Chondrocyte (in vitro differentiated cells): Measurements from ENCODE around the gene OR4M1. TPM values are rescaled to one million over a fixed set of nuclear protein-coding genes. Genes with fewer than 3 reads are reported as not detected.
"Not testable (repeated sequence)": the region's sequence is repeated elsewhere in the genome, so short reads cannot be mapped to it uniquely, and the experiment has no call there.

Source experiments
- DNase-seq: peaks from one replicate; pipeline ENCODE4 v3.0.0; 2021; ENCODE audit warnings: mixed read lengths, low spot score
- H3K27ac Mint-ChIP-seq: one replicate; pipeline ENCODE4 v1.8.0; 2021; ENCODE audit warnings: mild to moderate bottlenecking, moderate library complexity, mixed read lengths; ENCODE audit not compliant: unreplicated experiment
- H3K27me3 Mint-ChIP-seq: 2 replicates; pipeline ENCODE4 v1.8.0; 2021; ENCODE audit warnings: low read depth, mixed read lengths
- H3K36me3 Mint-ChIP-seq: 2 replicates; pipeline ENCODE4 v1.8.0; 2021; ENCODE audit warnings: low read depth, mixed read lengths
- H3K4me1 Mint-ChIP-seq: 2 replicates; pipeline ENCODE4 v1.8.0; 2021; ENCODE audit warnings: low read depth, mild to moderate bottlenecking, mixed read lengths
- H3K4me3 Mint-ChIP-seq: one replicate; pipeline ENCODE4 v1.8.0; 2021; ENCODE audit warnings: mild to moderate bottlenecking, moderate library complexity, mixed read lengths; ENCODE audit not compliant: unreplicated experiment
- H3K9me3 Mint-ChIP-seq: 2 replicates; pipeline ENCODE4 v1.8.0; 2021; ENCODE audit warnings: low read depth, mixed read lengths
- long read RNA-seq: library from polyadenylated mRNA; stranded (forward); transcript quantifications from one replicate; pipeline ENCODE4 v2.0.0, GENCODE V29; 2021
- total RNA-seq: library from RNA; stranded (reverse); gene quantifications from 3 replicates; pipeline ENCODE4 v1.2.1, GENCODE V29; 2021
- TF ChIP-seq, protein P1 (sequence below): fragments of 200-600 bp; sonication (generic); IDR thresholded peaks from 2 replicates; pipeline ENCODE4 v1.5.0; 2021; ENCODE audit warnings: antibody characterized with exemption, mild to moderate bottlenecking, moderate library complexity

OR4M1 gene, protein sequence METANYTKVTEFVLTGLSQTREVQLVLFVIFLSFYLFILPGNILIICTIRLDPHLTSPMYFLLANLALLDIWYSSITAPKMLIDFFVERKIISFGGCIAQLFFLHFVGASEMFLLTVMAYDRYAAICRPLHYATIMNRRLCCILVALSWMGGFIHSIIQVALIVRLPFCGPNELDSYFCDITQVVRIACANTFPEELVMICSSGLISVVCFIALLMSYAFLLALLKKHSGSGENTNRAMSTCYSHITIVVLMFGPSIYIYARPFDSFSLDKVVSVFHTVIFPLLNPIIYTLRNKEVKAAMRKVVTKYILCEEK
- total RNA-seq: not detected in 3 replicates
- long read RNA-seq: 0 reads

DNA sequence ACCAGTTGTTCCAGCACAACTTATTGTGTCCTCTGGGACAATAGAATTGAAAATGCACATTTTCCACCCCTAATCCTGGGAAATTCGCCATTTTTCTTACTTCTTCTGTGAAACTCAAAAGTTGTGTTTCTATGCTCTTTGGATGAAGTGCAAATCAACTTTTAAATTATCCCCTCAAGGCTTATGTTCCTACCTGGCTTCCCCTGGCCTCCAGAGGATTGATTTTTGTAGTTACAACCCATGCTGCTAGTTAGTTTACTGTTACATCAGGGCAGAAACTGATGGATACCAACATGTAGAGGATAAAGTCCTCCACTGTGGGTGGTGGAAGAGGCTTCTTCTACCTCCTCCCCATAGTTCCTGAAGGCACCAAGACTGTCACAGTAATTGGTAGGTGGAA lies at the start of gene OR4M1:
OR4M1 (plus strand) TSS at position 301 of the 400 bp plus-strand sequence. CDS start 6,819 bp downstream, outside the sequence.
- H3K9me3 Mint-ChIP-seq: peaks cover 74% of the 10 kb centered on the region
- not testable (repeated sequence) for H3K4me1 Mint-ChIP-seq, H3K36me3 Mint-ChIP-seq, H3K27ac Mint-ChIP-seq, H3K4me3 Mint-ChIP-seq, DNase-seq, H3K27me3 Mint-ChIP-seq

DNA sequence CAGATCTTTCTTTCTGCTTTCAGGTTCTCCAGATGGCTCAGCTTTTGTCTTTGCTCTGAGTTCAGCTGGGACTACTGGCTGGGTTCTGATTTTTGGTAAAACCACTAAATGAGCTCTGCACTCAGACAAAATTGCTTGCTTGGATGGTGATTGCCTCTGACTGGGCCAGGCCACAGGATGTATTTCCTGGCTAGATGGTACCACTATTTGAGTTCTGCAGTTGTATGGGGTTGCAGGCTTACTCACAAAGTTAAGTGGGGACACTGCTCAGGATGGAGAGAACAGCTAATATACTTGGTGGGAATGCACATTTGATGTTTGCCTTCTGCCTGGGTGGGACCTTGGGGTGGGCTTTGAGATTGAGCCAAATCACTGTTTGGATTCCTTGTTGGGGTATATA lies 43.9 kb upstream of the OR4M1 start:
- Mint-ChIP-seq H3K27ac (no peak overlapping the region), H3K9me3 (peaks cover 30% of the 10 kb centered on the region), H3K36me3 (no peaks in the 10 kb centered on the region), H3K4me3 (no peak overlapping the region), H3K27me3 (no peaks in the 10 kb centered on the region), H3K4me1 (no peaks in the 10 kb centered on the region)
- TF ChIP-seq, protein P1, sequence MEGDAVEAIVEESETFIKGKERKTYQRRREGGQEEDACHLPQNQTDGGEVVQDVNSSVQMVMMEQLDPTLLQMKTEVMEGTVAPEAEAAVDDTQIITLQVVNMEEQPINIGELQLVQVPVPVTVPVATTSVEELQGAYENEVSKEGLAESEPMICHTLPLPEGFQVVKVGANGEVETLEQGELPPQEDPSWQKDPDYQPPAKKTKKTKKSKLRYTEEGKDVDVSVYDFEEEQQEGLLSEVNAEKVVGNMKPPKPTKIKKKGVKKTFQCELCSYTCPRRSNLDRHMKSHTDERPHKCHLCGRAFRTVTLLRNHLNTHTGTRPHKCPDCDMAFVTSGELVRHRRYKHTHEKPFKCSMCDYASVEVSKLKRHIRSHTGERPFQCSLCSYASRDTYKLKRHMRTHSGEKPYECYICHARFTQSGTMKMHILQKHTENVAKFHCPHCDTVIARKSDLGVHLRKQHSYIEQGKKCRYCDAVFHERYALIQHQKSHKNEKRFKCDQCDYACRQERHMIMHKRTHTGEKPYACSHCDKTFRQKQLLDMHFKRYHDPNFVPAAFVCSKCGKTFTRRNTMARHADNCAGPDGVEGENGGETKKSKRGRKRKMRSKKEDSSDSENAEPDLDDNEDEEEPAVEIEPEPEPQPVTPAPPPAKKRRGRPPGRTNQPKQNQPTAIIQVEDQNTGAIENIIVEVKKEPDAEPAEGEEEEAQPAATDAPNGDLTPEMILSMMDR: no peak
- no peak for DNase-seq

DNA sequence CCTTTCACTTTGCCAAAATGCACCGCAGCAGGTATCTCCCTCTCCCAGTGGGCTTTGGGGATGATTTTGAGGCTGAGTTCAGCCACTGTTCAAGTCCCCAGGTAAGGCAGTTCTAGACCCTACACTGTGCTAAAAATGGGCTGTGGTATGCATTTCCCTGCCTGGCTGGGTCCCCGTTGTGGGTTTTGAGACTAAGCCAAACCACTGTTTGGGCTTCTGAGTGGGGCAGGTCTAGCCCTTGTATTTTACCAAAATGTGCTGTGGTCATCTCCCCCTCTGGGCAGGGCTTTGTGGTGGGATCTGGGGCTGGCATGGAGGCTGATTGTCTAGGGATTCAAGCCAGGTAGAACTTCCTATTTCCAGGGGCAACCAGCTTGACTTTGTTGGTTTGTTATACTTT lies 43.5 kb upstream of the OR4M1 start:
- Mint-ChIP-seq H3K27me3 (no peaks in the 10 kb centered on the region), H3K36me3 (no peaks in the 10 kb centered on the region), H3K4me1 (no peaks in the 10 kb centered on the region), H3K27ac (no peak overlapping the region), H3K9me3 (peaks cover 29% of the 10 kb centered on the region), H3K4me3 (no peak overlapping the region)
- TF ChIP-seq, protein P1: no peak
- DNase-seq: peak; percentile 41

DNA sequence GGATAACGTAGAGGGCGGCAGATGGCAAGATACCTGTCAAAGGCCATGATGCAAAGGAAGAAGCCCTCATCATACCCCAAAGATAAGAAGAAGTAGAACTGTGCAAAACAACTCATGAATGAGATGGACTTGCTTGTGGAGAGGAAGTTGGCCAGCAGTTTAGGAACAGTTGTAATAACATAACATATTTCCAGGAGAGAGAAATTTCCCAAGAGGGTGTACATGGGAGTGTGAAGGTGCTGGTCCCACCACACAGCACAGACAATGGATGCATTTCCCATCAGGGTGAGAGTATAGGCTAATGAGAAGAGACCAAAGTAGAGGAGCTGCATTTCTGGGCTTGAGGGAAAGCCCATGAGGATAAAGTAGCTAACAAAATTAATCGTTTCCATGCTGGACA lies 39.4 kb upstream of the OR4M1 start:
- H3K4me3 Mint-ChIP-seq, H3K4me1 Mint-ChIP-seq, H3K36me3 Mint-ChIP-seq, DNase-seq, H3K27ac Mint-ChIP-seq, H3K27me3 Mint-ChIP-seq: not testable (repeated sequence)
- H3K9me3 Mint-ChIP-seq: peaks cover 44% of the 10 kb centered on the region

DNA sequence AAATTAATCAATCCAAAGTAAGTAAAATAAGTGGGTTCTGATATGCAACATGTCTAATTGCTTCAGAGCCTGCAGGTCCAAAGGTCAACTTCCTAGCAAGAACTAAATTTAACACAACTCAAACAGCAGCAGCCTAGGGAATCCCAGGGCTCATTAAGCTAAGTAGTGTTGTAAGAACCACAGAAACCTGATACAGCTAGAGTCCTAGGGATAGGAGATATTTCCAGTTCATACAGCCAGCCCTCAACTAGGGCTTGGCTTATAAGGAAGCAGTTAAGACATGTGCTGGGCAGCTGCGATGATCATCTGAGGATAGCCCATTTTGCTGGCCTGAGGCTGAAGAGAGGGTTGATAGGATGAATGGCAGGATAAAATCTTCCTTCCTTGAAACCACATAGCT lies 30.0 kb upstream of the OR4M1 start, which contains the start of gene OR4Q3:
OR4Q3 (plus strand) TSS at position 316 of the 400 bp plus-strand sequence.
- Mint-ChIP-seq H3K27me3 (no peaks in the 10 kb centered on the region), H3K4me3 (no peak within 1 kb of the TSS), H3K9me3 (peaks cover 52% of the 10 kb centered on the region), H3K27ac (no peak within 1 kb of the TSS), H3K4me1 (no peaks in the 10 kb centered on the region), H3K36me3 (no peaks in the 10 kb centered on the region)
- TF ChIP-seq, protein P1: no peak
- no peak for DNase-seq

DNA sequence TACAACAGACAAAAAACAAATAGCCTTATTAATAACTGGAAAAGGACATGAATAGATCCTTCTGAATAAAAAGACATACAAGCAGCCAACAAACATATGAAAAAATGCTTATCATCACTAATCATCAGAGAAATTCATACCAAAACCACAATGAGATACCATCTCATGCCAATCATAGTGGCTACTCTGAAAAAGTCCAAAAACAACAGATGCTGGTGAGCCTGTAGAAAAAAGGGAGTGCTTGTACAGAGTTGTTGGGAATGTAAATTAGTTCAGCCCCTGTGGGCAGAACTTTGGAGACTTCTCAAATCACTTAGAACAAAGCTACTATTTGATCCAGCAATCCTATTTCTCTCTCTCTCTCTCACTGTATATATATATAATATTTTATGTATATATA lies 21.0 kb upstream of the OR4M1 start:
- not testable (repeated sequence) for H3K27me3 Mint-ChIP-seq, H3K4me1 Mint-ChIP-seq, DNase-seq, H3K27ac Mint-ChIP-seq, H3K4me3 Mint-ChIP-seq, H3K36me3 Mint-ChIP-seq
- peaks cover 26% of the 10 kb centered on the region for H3K9me3 Mint-ChIP-seq

DNA sequence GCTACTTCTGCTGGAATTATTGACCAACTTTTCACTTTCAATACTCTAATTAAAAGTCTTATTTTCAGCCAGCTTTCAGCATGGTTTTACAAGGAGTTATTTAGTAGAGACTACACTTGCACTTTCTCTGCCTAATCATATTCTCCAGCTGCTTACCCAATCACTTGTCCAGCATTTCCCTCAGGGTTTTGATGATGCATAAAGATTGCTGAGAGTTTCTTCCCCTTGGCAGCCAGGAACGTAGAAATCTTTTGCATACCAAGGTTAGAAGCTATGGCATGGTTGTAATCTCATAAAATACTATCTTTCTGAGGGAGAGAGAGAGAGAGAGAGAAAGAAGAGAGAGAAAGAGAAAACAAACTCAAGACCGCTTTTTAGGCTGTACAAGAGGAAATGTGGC lies 19.1 kb upstream of the OR4M1 start:
- Mint-ChIP-seq H3K4me1 (no peaks in the 10 kb centered on the region), H3K36me3 (no peaks in the 10 kb centered on the region), H3K27me3 (no peaks in the 10 kb centered on the region), H3K27ac (no peak overlapping the region), H3K9me3 (peaks cover 34% of the 10 kb centered on the region), H3K4me3 (no peak overlapping the region)
- DNase-seq: no peak
- TF ChIP-seq, protein P1: no peak

DNA sequence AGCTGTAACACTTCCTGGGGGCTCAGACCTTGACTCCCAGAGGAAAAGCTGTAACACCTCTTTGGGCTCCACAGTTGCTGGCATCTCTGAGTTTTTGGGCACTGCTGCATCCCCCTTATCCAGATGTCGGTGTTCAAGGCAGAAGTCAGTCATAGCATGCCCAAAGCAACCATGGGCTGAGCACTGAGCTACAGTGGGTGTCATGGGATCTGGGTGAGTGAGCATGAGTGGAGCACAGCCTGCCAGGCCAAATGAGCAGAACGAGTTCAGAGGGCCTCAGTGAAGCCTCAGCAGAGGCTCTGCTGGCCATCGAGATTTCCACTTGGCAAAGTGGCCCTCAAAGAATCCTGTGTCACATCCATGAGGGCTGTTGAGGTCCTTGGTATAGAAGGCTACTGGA lies 1.8 kb upstream of the OR4M1 start:
- peaks cover 76% of the 10 kb centered on the region for H3K9me3 Mint-ChIP-seq
- not testable (repeated sequence) for H3K27me3 Mint-ChIP-seq, H3K36me3 Mint-ChIP-seq

More for the DNA sequence above, 1.8 kb upstream of the OR4M1 start:
- not testable (repeated sequence) for DNase-seq, H3K4me3 Mint-ChIP-seq, H3K27ac Mint-ChIP-seq, H3K4me1 Mint-ChIP-seq
